Jurkat, Clone E6-1 (cell line): Measurements from ENCODE around the gene MLLT3.
A peak's percentile ranks its signal among the peaks of the same experiment; 100 is the strongest.

Experiments used
- DNase-seq: peaks from one replicate; pipeline ENCODE4 v3.0.0-alpha.2; 2011; ENCODE audit warnings: low read depth, low spot score
- H3K4me3 ChIP-seq: 2 replicates; pipeline ENCODE4 v1.5.1; 2011; ENCODE audit warnings: mild to moderate bottlenecking, low read length, control low read depth, moderate library complexity

MLLT3 gene

DNA sequence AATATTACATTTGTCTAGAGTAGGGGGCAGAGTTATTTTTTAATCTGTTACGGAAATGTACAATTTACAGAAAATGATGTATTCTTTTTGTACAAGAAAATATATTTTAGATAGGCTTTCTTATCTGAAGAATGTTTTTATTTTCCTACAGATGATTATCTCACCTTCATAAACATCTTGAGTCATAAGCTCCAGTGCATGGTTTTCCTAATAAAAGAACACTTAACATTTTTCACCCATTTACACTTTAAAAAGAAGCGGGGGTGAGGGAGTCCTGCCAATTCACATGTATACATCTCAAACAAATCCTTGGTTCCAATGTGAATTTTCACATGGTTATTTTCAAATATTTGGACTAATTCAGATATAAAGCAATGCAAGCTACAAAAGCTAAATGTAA, 85.0 kb downstream of the MLLT3 start:
- no peak overlapping the region for H3K4me3 ChIP-seq
- no peak for DNase-seq

GRCh38 chr9:20532584-20532983, 89.7 kb downstream of the MLLT3 start:
- no peak for DNase-seq
- no peak overlapping the region for H3K4me3 ChIP-seq

DNA sequence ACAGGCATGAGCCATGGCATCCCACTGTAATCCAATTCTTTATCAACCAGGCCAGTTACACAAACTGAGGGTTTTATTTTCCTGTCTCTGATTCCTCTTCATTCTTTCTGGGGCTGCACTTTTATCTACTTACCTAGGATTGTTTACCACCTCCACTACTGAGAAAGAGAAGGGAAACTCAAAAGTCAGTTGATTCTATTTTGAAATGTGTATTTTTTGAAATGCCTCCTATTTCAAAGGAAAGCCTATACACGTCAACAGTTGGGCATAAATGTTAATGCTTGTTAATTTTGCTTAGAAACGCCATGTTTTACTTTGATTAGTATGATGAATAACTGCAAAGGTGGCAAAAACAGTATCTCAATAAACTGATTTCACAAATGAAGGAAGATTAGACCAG, 92.5 kb downstream of the MLLT3 start:
- H3K4me3 ChIP-seq = no peak overlapping the region

DNA sequence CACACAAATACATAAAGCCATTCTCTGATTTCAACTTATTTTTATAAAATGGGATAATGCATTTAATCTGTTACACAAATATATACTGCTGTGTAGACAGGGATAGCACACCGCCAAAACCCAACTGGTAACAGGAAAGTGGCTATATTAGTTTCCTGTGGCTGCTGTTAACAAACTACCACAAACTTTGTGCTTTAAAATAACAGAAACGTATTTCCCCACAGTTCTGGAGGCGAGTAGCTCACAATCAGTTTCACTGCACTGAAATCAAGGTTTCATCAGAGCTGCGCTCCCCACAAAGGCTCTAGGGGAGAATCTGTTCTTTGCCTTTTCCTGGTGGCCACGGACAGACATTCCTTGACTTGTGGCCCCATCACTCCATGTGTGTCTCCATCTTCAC, 94.0 kb downstream of the MLLT3 start:
- DNase-seq = no peak
- no peak overlapping the region for H3K4me3 ChIP-seq

More for the DNA sequence above, 92.5 kb downstream of the MLLT3 start:
- no peak for DNase-seq

- H3K4me3 ChIP-seq = no peak overlapping the region
- no peak for DNase-seq
Observed at GRCh38 chr9:20526500-20527319, 95.6 kb downstream of the MLLT3 start.

GRCh38 chr9:20524776-20525175, 97.5 kb downstream of the MLLT3 start:
- H3K4me3 ChIP-seq = no peak overlapping the region
- DNase-seq = no peak

GRCh38 chr9:20518737-20519136, 103.6 kb downstream of the MLLT3 start:
- no peak overlapping the region for H3K4me3 ChIP-seq
- DNase-seq = no peak

DNA sequence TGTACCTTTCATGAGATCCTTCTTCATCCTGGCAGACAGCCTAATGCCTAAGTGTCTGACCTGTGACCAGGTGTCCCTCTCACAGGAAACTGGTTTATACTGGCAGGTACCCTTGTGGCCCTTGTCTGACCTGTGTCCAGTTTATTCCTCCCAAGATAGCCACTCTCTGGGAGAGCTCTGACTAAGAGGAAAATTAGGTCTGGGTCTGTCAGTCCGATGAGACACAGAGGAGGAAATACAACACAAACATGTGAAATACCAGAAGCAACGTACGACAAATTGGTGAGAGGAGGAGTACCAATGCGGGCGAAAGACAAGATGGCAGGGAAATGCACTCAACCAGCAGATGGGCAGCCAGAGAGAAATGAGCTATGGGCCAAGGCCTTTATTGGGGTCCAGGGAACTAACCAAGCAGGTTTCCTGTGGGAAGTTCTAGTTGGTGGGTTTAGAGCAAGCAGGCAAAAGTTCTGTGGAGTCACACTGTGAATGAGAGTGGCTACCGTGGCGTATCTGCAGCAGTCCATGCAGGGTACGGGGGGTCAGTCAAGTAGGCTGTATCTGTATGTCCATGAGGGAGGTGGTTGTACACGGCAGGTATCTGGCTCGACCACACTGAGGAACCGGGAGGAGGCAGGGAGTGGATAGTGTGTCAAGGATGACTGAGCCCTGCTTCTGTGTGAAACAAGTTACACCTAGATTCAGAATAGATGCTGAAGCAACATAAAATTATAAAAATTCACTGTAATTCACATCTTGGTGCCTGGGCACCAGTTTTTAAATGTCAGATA, 109.0 kb downstream of the MLLT3 start:
- no peak overlapping the region for H3K4me3 ChIP-seq
- no peak for DNase-seq

GRCh38 chr9:20512636-20513035, 109.7 kb downstream of the MLLT3 start:
- H3K4me3 ChIP-seq = no peak overlapping the region
- no peak for DNase-seq

DNA sequence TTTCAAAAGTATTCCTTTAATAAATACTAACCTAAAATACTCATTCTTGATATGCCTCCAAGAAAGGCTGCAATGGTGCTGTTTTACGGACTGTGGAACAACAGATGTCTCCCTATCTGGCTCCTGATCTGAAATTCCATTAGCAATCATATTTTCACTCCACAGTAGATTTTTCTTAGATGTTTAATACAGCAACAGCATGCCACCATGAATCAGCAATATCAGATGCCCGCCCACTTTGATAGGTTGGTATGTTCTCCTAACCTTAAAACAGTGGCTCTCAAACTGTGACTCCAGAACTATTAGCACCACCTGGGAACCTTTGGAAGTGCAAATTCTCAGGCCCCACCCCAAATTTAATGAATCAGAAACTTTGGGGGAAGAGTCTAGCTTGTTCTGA, 110.2 kb downstream of the MLLT3 start:
- DNase-seq = no peak
- no peak overlapping the region for H3K4me3 ChIP-seq

DNA sequence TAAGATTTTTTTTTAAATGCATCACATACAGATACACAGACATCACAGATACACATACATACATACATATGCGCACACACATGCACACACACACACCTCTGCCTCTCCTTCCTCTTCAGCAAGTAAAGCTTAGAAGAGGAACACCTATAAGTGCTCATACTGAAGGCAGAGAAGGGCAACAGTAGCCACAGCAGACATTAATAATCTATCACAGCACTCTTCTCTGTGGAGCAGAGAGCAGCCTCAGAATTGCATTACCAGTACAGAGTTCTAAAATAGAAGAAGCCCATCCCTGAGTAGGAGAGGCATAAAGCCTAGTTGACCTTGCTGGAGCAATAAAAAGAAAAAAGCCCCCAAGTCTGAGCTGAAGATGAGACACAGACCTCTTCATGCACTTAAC, 110.6 kb downstream of the MLLT3 start:
- DNase-seq = no peak
- H3K4me3 ChIP-seq = no peak overlapping the region

DNA sequence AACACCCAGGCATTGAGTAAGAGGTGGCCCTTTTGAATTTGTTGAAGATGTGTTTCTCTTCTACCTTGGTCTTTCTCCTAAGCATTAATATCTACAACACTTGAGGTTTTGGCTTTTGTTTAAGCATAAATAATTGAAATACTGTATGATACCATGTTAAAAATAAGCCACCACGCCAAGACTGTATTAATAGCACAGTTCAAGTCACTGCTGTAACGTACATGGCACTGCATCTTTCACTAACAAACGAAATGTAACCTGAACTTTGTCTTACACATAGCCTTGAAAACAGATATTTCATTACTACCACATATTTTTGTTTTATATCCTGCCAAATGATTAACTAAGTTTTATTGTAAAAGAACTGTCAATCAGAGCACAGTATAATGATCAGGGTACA, 112.8 kb downstream of the MLLT3 start:
- no peak overlapping the region for H3K4me3 ChIP-seq
- DNase-seq = no peak

DNA sequence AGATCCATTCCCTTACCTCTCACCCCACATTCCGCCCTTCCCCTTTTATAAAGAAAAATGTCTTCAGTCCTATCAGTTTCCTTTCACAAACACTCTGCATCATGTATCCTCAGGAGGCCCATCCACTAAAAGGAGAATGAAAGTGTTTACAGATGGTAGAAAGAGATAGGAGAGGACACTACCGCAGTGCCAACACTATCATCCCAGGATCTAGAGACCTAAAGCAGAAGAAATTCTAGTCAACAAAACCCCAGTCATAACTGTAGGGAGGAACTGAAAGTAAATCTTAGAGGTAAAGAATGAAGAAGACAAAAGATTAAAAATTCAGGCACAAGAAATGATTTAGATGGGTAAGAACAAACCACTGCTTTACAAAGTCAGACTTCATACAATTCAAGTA, 114.1 kb downstream of the MLLT3 start:
- H3K4me3 ChIP-seq = no peak overlapping the region
- DNase-seq = no peak

DNA sequence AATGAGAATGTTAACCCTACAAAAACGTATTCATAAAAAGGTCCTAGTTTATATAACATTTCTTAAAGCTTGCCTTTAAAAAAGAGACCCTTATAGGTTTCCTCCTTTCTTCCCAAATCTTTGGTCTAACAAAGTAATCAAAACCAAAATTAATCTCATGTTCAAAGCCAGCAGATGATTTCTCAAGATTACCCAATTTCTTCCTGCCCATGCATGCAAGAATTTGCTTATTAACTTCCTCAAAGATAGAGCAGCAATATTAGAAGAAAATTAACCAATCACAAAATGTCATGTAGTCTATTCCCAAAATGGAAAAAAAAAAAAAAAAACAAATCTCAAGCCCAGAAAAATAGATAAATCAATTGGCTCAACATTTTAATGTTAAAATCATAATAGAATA, 114.9 kb downstream of the MLLT3 start:
- H3K4me3 ChIP-seq = no peak overlapping the region
- DNase-seq = no peak

- DNase-seq = no peak
- no peak overlapping the region for H3K4me3 ChIP-seq
Observed at GRCh38 chr9:20506099-20506900, 116.0 kb downstream of the MLLT3 start.

GRCh38 chr9:20505574-20505973, 116.7 kb downstream of the MLLT3 start:
- no peak overlapping the region for H3K4me3 ChIP-seq
- DNase-seq = no peak

GRCh38 chr9:20504930-20505329, 117.4 kb downstream of the MLLT3 start:
- no peak overlapping the region for H3K4me3 ChIP-seq
- peak; percentile 36 for DNase-seq

- no peak overlapping the region for H3K4me3 ChIP-seq
Observed at GRCh38 chr9:20500101-20500500, 122.2 kb downstream of the MLLT3 start.

GRCh38 chr9:20499013-20499412, 123.3 kb downstream of the MLLT3 start:
- DNase-seq = no peak
- no peak overlapping the region for H3K4me3 ChIP-seq

More at GRCh38 chr9:20500101-20500500, 122.2 kb downstream of the MLLT3 start:
- no peak for DNase-seq

DNA sequence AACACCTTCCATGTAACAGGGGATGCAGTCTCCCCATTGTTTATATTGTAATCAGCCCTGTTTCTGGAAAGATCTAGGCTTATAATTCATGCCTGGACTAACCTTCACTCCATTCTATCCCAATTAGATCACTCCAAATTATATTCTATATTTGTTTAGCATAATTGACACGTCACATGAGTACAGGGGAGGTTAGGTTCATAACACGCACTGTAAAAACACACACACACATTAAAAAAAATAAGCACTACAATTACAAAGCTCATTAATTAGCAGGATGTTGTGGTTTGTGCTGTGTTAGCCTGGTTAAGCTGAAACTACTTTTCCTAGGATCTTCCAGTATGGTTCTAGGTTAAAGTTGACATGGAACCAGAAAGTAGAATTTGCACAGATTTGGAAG, 126.0 kb downstream of the MLLT3 start:
- no peak overlapping the region for H3K4me3 ChIP-seq
- DNase-seq = no peak
